ENCODE measurements around the gene NXN. TPM values are rescaled to one million over a fixed set of nuclear protein-coding genes. Genes with fewer than 3 reads are reported as not detected.

The NXN gene
- total RNA-seq, 4 donors from 2014 or later, result 39.6 to 103 (median 59.1) TPM

DNA sequence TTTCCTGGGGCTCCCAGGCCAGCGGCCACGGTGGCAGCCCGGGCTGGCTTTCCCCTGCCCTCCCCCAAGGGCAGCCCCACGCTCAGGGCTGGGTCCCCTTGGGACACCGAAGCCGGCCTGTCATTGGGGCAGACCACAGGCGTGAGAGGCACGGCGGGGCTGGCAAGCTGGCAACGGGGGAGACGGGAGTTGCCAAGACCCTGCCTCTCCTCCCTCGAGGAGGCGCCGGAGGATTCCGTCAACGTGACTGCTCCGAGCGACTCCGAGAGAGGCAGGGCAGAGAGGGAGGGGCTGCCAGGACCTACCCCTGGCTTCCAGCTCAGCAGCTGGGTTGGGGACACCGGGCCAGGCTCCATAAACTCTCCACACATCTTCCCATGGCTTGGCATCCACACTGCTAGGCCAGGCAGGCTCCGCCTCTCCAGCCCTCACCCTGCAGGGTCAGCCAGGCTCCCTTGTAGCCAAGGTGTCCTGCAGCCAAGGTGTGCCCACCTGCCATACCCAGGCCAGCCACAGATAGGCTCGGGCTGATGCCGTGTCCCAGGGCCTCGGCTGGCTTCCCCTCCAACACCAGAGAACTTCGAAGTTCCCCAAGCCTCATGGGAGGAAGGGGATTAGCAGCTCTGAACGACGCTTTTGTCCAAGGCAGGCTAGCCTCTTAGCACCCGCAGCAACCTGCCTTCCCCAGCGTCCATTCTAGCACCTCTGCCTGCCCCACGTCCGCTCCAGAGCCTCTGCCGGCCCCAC lies 42.9 kb upstream of the NXN start:
- Histone ChIP-seq H3K9me3 (no peaks in the 10 kb centered on the region), H3K36me3 (peaks cover 0 to 25% of the 10 kb centered on the region in 2 donors), H3K4me3 (no peak overlapping the region), H3K27me3 (no peaks in the 10 kb centered on the region), H3K27ac (peak overlapping the region in 3 of 4 donors; percentile 62 to 84 (median 75)), H3K4me1 (peaks cover 0 to 91% (median 34%) of the 10 kb centered on the region in 3 donors)
- 40 to 53% methylated on average over 1 to 4 of the region's 32 CpGs for WGBS, 2 donors (ENCODE audit: low coverage in 1 of 2)
- TF ChIP-seq POLR2AphosphoS5 (IDR thresholded peaks at IDR 0.05), result no peak
- TF ChIP-seq POLR2A (IDR thresholded peaks at IDR 0.05), result no peak
- TF ChIP-seq EP300 (IDR thresholded peaks at IDR 0.05), result no peak
- peak; percentile 26 for ATAC-seq

- Histone ChIP-seq H3K36me3 (peaks cover 0 to 12% of the 10 kb centered on the region in 2 donors), H3K27me3 (no peaks in the 10 kb centered on the region), H3K27ac (peak overlapping the region in 3 of 4 donors; percentile 82 to 84 (median 83)), H3K4me1 (peaks cover 0 to 78% (median 27%) of the 10 kb centered on the region in 3 donors), H3K9me3 (no peaks in the 10 kb centered on the region), H3K4me3 (no peak overlapping the region)
- no peak for ATAC-seq
- WGBS, 2 donors (ENCODE audit: low coverage in 1 of 2), result no CpG with 5 or more reads among the region's 17 CpGs
- no peak for TF ChIP-seq POLR2AphosphoS5 (IDR thresholded peaks at IDR 0.05)
- TF ChIP-seq, protein P1, sequence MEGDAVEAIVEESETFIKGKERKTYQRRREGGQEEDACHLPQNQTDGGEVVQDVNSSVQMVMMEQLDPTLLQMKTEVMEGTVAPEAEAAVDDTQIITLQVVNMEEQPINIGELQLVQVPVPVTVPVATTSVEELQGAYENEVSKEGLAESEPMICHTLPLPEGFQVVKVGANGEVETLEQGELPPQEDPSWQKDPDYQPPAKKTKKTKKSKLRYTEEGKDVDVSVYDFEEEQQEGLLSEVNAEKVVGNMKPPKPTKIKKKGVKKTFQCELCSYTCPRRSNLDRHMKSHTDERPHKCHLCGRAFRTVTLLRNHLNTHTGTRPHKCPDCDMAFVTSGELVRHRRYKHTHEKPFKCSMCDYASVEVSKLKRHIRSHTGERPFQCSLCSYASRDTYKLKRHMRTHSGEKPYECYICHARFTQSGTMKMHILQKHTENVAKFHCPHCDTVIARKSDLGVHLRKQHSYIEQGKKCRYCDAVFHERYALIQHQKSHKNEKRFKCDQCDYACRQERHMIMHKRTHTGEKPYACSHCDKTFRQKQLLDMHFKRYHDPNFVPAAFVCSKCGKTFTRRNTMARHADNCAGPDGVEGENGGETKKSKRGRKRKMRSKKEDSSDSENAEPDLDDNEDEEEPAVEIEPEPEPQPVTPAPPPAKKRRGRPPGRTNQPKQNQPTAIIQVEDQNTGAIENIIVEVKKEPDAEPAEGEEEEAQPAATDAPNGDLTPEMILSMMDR (IDR thresholded peaks at IDR 0.05), result no peak
- TF ChIP-seq POLR2A (IDR thresholded peaks at IDR 0.05), result no peak
Observed at GRCh38 chr17:1021147-1021546, 41.6 kb upstream of the NXN start.

- Histone ChIP-seq H3K27me3 (no peaks in the 10 kb centered on the region), H3K27ac (peak overlapping the region; percentile 61 to 84 (median 82)), H3K4me1 (peaks cover 0 to 65% (median 22%) of the 10 kb centered on the region in 3 donors), H3K36me3 (peaks cover 0 to 10% of the 10 kb centered on the region in 2 donors), H3K4me3 (no peak overlapping the region), H3K9me3 (no peaks in the 10 kb centered on the region)
- 60% methylated on average over 4 of the region's 10 CpGs; no CpG with 5 or more reads in 1 of the 2 donors for WGBS, 2 donors (ENCODE audit: low coverage in 1 of 2)
- TF ChIP-seq EP300 (IDR thresholded peaks at IDR 0.05), result no peak
- TF ChIP-seq, protein P1 (IDR thresholded peaks at IDR 0.05), result no peak
- TF ChIP-seq POLR2A (IDR thresholded peaks at IDR 0.05), result no peak
- TF ChIP-seq POLR2AphosphoS5 (IDR thresholded peaks at IDR 0.05), result no peak
- peak; percentile 50 for ATAC-seq
Observed at GRCh38 chr17:1019451-1019850, 39.9 kb upstream of the NXN start.

- Histone ChIP-seq H3K4me1 (peaks cover 0 to 60% (median 22%) of the 10 kb centered on the region in 3 donors), H3K27ac (peak overlapping the region in 3 of 4 donors; percentile 82 to 84 (median 83)), H3K9me3 (no peaks in the 10 kb centered on the region), H3K36me3 (peaks cover 0 to 14% of the 10 kb centered on the region in 2 donors), H3K27me3 (no peaks in the 10 kb centered on the region), H3K4me3 (no peak overlapping the region)
- TF ChIP-seq POLR2A (IDR thresholded peaks at IDR 0.05) (no peak), POLR2AphosphoS5 (IDR thresholded peaks at IDR 0.05) (no peak), EP300 (IDR thresholded peaks at IDR 0.05) (no peak)
- TF ChIP-seq, protein P1 (IDR thresholded peaks at IDR 0.05), result no peak
- WGBS, 2 donors (ENCODE audit: low coverage in 1 of 2), result 77% methylated on average over 2 to 5 of the region's 11 CpGs
- no peak for ATAC-seq
Observed at GRCh38 chr17:1018547-1018946, 39.0 kb upstream of the NXN start.

DNA sequence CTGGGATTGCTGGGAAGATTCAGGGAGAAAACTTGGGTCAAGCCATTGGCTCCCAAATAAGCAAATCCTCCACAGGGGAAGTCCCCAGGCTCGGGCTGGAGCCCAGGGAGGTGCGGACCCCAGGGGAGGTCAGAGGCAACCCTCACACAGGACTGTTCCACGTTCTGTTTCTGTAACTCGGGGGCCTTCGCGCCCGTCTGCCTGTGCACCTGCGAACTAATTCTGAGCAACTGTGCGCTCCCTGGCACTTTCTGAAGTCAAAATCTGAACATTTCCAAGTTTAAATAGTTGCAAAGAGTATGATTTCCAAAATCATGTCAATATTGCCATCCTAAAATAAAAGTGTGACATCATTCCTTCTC lies 34.1 kb upstream of the NXN start:
- 89 to 91% methylated on average over 7 of the region's 9 CpGs for WGBS, 2 donors (ENCODE audit: low coverage in 1 of 2)
- Histone ChIP-seq H3K27ac (peak overlapping the region in 2 of 4 donors; percentile 6 to 31), H3K4me3 (no peak overlapping the region), H3K9me3 (no peaks in the 10 kb centered on the region), H3K4me1 (peaks cover 0 to 53% (median 9%) of the 10 kb centered on the region in 3 donors), H3K27me3 (no peaks in the 10 kb centered on the region), H3K36me3 (peaks cover 0 to 57% of the 10 kb centered on the region in 2 donors)
- ATAC-seq, result no peak
- TF ChIP-seq, protein P1 (IDR thresholded peaks at IDR 0.05), result no peak
- TF ChIP-seq EP300 (IDR thresholded peaks at IDR 0.05) (no peak), POLR2AphosphoS5 (IDR thresholded peaks at IDR 0.05) (no peak), POLR2A (IDR thresholded peaks at IDR 0.05) (no peak)

All from gastroesophageal sphincter (tissue), 4 donors.